ENCODE data around the gene PPP4R4.

GRCh38 chr14:94192536-94192935 lies 18.4 kb downstream of the PPP4R4 start:
- TF ChIP-seq, protein P1, sequence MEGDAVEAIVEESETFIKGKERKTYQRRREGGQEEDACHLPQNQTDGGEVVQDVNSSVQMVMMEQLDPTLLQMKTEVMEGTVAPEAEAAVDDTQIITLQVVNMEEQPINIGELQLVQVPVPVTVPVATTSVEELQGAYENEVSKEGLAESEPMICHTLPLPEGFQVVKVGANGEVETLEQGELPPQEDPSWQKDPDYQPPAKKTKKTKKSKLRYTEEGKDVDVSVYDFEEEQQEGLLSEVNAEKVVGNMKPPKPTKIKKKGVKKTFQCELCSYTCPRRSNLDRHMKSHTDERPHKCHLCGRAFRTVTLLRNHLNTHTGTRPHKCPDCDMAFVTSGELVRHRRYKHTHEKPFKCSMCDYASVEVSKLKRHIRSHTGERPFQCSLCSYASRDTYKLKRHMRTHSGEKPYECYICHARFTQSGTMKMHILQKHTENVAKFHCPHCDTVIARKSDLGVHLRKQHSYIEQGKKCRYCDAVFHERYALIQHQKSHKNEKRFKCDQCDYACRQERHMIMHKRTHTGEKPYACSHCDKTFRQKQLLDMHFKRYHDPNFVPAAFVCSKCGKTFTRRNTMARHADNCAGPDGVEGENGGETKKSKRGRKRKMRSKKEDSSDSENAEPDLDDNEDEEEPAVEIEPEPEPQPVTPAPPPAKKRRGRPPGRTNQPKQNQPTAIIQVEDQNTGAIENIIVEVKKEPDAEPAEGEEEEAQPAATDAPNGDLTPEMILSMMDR (IDR thresholded peaks at IDR 0.05) = no peak
- TF ChIP-seq EP300 (IDR thresholded peaks at IDR 0.05) (no peak), POLR2A (IDR thresholded peaks at IDR 0.05) (no peak)

All from upper lobe of left lung (tissue), 4 donors.